HG03439 (cell line): ENCODE results near the gene EEF2K.
"Not testable (repeated sequence)": the region's sequence is repeated elsewhere in the genome, so short reads cannot be mapped to it uniquely, and the experiment has no call there.

Source experiments
- ATAC-seq: cut with Tn5 transposase; IDR thresholded peaks from one replicate; pipeline ENCODE4 v1.9.1; 2021; ENCODE audit warnings: mild to moderate bottlenecking, moderate library complexity; ENCODE audit not compliant: unreplicated experiment

Gene EEF2K

GRCh38 chr16:22189473-22190080, 16.5 kb upstream of the EEF2K start:
- no peak for ATAC-seq

- ATAC-seq: peak; percentile 68
Observed at GRCh38 chr16:22190081-22190775, 15.8 kb upstream of the EEF2K start.

- peak; percentile 51 for ATAC-seq
Observed at GRCh38 chr16:22190776-22191531, 15.1 kb upstream of the EEF2K start.

GRCh38 chr16:22191532-22192260, 14.4 kb upstream of the EEF2K start:
- ATAC-seq: no peak

- peak; percentile 14 for ATAC-seq
Observed at GRCh38 chr16:22192261-22193062, 13.6 kb upstream of the EEF2K start.

- ATAC-seq: no peak
Observed at GRCh38 chr16:22193063-22193411, 13.0 kb upstream of the EEF2K start.

GRCh38 chr16:22194707-22195444, 11.2 kb upstream of the EEF2K start:
- ATAC-seq: no peak

GRCh38 chr16:22195445-22195694, 10.7 kb upstream of the EEF2K start:
- no peak for ATAC-seq

- peak; percentile 39 for ATAC-seq
Observed at GRCh38 chr16:22195695-22196558, 10.2 kb upstream of the EEF2K start.

GRCh38 chr16:22196559-22197168, 9.4 kb upstream of the EEF2K start:
- not testable (repeated sequence) for ATAC-seq

GRCh38 chr16:22198547-22199293, 7.4 kb upstream of the EEF2K start:
- ATAC-seq: no peak

- no peak for ATAC-seq
Observed at GRCh38 chr16:22202261-22202637, 3.8 kb upstream of the EEF2K start.

- no peak for ATAC-seq
Observed at GRCh38 chr16:22203091-22203490, 3.0 kb upstream of the EEF2K start.

GRCh38 chr16:22204091-22204655, 1.9 kb upstream of the EEF2K start:
- no peak for ATAC-seq

GRCh38 chr16:22205577-22206012, 483 bp upstream of the EEF2K start:
- no peak for ATAC-seq

GRCh38 chr16:22206842-22207714, 1.0 kb downstream of the EEF2K start:
- ATAC-seq: peak; percentile 43
